Activated CD4-positive, alpha-beta T cell treated with anti-CD3 and anti-CD28 coated beads for 4 hours (primary cell): ENCODE results near the gene RPL31.

ENCODE experiments used
- DNase-seq, 2 donors: peaks; one replicate each; pipeline ENCODE4 v3.0.0-alpha.2; 2020

Gene RPL31

DNA sequence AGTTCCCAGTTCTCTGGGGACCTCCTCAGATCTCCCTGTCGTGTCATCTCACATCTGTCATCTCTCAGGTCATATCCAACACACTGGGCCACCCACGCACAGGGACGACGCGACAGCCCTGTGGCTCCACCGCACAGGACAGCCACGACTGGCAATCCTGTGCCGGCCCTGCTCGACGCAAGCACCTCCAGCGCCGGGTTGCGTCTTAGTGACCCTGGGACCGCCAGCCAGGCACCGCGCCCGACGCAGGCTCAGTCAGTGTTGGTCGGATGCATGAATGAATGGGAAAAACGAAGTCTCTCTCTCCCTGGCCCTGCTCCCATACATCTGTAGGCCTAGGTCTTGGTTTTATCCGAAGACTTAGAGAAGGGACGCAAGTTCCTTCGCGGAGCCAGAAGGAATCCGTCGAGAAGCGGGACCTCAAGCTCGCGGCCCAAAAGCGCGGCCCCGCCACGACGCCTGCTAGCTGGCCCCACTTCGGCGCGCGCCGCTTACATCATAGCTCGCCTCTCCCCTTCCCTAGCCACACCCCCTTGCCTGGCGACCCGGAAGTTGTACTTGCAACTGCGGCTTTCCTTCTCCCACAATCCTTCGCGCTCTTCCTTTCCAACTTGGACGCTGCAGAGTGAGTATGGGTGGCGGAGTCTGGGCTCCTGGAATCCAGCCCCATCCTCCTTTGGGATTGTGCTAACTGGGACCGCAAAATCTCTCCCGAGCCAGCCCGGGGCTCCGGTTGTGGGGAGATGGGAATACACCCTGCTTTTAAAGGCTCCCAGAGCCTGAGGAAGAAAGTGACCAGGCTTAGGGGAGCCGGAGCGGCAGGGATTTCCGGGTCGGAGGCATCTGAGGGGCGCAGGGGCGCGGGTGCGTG is at the start of gene RPL31:
Gene RPL31 (plus strand): TSS at position 599 of the 871 bp plus-strand sequence. CDS start 413 bp downstream, outside the sequence.
- DNase-seq, result peak; percentile 97 to 98

DNA sequence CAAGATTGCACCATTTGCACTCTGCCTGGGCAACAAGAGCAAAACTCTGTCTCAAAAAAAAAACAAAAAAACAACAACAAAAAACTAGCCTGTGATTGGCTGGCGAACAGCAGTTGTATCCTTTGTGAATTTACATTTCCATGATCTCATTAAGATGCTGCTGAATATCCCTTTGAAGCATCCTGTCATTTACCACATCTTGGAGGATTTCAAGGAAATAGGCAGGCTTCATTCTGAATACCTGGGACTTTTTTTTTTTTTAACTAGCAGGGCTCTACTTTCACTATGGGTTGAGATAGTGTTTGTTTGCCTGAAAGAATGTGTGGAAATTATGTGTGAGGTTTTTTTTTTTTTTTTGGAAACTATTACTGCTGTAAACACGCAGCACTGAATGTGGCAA is 49.6 kb upstream of the RPL31 start:
- DNase-seq, result no peak

- DNase-seq, result no peak
These were observed 48.6 kb upstream of the RPL31 start for GRCh38 chr2:100953406-100954043.

GRCh38 chr2:100954044-100954420 is 48.1 kb upstream of the RPL31 start:
- no peak for DNase-seq

DNA sequence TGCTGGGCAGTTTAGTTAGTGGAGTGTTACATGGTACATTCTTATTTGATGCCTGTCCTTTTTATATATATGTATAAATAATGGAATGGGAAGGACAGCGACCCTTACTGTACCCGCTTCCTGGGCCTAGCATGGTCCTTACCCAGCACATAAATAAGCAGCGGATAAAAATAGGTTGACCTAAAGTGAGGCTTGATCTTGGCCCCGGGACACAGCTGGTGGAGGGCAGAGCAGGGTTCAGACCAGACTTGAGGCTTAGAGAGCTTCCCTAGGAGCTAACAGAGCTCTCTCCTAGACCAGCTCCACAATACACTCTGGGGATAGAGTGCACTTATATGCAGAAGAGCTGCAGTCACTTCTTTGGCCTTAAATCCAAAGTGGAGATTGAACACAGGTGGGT is 46.9 kb upstream of the RPL31 start:
- no peak for DNase-seq

GRCh38 chr2:100956081-100956480 is 46.0 kb upstream of the RPL31 start:
- DNase-seq, result no peak

DNA sequence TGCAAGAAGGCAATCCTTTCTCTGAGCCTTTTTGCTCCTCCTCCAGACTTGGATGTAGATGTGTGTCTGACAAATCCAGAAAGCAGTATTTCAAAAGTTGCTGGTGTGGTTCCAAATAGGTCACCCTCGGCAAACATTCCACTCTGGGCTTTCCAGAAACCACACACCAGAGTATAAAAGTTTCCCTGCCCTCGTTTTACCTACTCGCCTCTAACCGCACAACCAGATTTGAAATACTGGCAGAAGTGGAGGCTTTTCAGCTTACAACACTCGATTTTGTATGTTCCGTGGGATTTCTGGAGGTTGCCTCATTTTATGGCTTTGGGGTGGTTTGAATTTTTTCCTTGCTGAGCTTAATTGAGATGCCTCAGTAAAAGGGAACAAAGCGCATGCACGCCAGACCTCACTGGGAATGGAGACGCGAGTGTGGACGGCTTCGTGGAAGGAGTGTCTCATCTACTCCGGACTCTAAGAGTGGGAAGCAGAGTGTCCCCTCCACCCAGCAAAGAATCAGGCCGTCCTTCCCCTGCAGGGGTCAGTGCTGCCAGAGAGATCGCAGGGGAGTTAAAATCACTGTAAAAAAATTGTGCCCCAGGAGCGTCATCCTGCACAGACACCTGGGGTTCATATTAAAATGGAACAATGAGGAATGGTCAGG is 44.0 kb upstream of the RPL31 start:
- no peak for DNase-seq

DNA sequence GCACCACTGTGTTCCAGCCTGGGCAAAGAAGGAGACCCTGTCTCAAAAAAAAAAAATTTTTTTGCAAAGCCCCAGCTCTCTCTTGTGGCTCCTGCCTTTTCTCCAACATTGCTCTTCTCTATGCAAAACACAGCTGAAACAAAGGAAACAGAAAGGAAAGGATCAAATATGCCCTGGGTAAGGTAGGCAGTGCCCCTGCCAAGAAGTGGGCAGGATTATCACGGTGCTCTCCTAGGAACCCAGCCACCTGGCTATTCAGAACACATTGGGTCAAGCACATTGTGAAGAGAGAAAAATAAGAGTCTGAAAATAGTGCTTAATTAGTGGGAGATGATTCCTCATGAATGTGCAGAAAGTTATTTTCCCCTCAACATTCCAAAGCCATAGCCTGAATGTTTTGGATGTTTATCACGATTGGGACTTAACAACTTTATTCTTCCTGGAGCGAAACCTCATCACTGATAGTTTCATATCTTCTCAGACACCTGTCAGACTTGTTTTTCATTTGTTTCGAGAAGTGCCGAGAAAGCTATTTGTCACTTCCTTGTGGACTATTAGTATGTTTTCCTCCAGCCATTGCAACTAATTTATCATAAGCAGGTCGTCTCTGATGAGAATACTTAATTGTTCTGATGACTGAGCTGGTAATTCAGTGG is 42.7 kb upstream of the RPL31 start:
- DNase-seq, result no peak

- no peak for DNase-seq
These were observed 41.4 kb upstream of the RPL31 start for GRCh38 chr2:100960688-100961087.

GRCh38 chr2:100962366-100963025 is 39.6 kb upstream of the RPL31 start:
- no peak for DNase-seq

DNA sequence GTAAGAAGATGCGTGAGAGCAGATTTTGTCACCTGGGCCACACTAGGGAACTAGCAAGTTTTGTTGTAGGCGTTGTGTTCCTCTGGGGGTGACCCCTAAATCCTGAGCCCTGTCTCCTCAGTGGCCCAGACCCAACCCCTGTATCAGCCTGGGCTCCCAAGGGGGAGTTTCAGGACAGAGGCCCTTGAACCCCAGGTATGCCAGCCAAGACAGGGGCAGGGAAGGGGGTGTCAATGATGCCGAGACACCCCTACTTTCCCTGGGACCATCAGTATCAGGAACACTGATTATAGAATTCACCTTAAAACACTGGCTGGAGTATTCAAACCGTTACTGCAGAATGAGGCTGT is 39.1 kb upstream of the RPL31 start:
- no peak for DNase-seq

DNA sequence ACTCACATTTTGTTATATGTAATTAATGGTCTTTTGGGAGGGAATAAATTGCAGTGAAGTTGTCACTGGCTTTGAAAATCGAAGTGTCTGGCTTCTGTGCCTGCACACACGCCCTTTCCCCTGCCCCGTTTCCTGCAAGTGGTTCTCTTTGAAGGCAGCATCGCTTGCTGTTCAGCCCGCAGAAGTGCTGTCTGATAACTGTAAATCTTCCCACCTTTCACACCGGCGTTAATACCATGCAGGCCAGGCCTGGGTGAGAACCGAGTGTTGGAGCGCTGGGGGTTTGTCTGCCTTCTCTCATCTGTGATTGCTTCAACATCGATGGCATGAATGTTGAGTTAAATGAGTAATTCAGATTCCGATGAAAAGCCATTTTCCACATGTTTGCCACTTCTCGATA is 37.9 kb upstream of the RPL31 start:
- no peak for DNase-seq

- DNase-seq, result no peak
These were observed 37.4 kb upstream of the RPL31 start for GRCh38 chr2:100964681-100965169.

GRCh38 chr2:100965596-100965995 is 36.5 kb upstream of the RPL31 start:
- DNase-seq, result no peak

DNA sequence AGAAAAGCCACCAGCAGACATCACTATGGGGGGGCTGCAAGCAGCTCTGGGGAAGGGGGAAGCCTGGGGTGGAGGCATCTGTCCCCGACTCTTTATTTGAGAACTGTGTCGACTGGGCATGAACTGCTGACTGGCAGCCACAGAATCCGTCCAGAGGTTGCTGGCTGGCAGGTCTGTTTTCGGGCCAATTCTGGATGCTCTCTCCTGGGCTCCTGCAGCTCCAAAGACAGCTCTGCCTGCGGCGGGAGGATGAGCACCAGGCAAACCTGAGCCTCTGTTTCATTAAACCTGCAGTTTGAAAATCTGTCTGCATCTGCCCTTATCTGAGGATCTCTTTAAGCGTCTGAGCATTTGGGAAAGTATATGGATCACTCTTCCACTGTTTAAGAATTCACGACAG is 34.4 kb upstream of the RPL31 start:
- no peak for DNase-seq

- DNase-seq, result no peak
These were observed 33.6 kb upstream of the RPL31 start for GRCh38 chr2:100968146-100969145.

DNA sequence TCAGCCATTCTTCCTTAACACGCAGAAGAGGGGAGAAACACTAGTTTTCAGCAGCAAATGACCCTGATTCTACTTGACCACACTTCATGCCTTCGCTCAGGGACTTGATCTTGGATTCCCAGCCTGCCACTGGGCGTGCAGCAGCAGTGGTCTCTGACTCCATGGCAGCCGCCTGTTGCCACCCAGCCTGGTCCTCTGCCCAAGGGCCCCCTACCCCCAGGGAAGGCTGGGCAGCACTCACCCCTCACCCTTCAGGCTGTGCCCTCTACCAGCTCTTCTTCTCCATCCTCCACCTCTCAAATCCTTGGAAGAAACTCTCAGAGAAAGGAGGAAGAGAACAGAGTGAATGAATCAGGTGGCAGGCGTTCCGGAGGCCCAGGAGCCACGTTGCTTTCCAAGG is 32.1 kb upstream of the RPL31 start:
- DNase-seq, result no peak

GRCh38 chr2:100971221-100971620 is 30.9 kb upstream of the RPL31 start:
- DNase-seq, result no peak

DNA sequence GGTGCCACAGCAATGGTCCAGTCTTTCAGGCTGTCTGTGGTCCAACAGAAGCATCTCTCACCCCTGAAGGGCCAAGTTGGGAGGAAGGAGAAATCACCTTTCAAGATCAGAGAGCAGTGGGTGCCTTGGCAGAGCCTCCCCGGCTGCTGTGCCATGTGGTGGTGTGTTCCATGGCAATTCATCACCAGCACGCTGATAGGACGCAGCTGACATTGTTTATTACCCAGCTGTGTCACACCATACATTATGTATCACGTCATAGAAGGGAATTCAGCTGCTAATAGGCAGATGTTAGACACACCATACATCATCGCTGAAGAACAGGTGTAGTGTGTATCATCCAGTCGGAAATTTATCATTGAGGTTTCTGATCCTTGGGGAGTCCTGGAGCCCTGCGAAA is 29.6 kb upstream of the RPL31 start:
- DNase-seq, result no peak

DNA sequence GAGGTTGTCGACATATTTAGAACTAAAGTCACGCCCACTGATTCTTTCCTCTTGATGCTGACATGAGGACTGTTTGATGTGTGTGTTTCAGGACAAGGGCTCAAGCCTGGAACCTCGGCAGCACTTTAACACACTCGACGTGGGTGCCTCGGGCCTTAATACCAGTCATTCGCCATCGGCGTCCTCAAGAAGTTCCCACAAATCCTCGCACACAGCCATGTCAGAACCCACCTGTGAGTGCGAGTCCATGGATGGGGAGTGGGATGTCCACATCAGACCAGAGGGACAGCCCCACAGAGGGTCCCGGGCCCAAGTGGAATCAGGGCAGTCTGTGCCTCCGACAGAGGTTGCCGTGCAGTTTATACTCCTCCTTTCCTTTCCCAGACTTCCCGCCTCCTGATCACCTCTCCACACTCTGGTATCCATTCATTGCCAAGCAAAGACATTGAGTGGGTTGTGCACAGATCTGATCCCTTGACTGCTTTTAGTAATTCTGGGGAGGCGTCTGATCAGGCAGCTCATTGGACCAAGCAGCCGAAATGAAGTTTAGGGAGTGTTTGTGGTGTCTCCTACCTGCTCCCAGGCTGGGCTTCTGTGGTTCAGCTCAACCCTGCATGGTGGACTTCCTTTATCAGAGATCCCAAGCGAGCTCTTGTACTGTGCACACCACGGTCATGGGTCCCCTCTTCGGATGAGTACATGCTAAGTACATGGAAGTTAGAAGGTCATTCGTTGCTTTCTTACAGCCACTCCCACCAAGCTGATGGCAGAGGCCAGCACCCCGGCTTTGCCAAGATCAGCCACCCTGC is 27.2 kb upstream of the RPL31 start:
- DNase-seq, result no peak

DNA sequence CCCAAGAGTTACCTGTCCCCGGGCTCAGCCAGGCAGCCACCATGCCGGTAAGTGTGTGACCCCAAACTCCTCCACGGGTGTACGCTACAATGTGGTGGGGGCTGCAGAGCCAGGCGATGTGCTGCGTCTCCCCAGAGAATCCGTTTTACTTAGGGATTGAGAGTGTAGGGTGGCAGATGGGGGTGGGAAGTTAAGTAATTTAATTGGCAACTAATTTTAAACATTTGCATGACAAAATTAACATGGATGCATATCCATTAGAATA is 26.6 kb upstream of the RPL31 start:
- no peak for DNase-seq
